HEK293 (cell line): ENCODE data around the gene PFN3.

ENCODE experiments used
- CTCF ChIA-PET: fragments of 350-600 bp; formaldehyde crosslinking; extraction: SDS; loops from one replicate; lab custom pipeline; 2021; ENCODE audit warnings: antibody characterized with exemption; lab: Yijun Ruan, JAX
- POLR2A ChIA-PET: fragments of 300-600 bp; formaldehyde crosslinking; extraction: SDS; loops from one replicate; lab custom pipeline; 2020; ENCODE audit warnings: antibody characterized with exemption, inconsistent platforms; lab: Yijun Ruan, JAX
- H3K27ac ChIP-seq: fragments of 200-500 bp; sonication (Bioruptor generic); 2 replicates; pipeline ENCODE4 v1.5.1; 2014; ENCODE audit warnings: low read depth, low read length, control low read depth, inconsistent platforms; ENCODE audit errors: extremely low read depth
- H3K36me3 ChIP-seq, 2 experiments: fragments of 200-500 bp in 1 of 2; sonication (Bioruptor generic) in 1 of 2; 1 replicate in 1 of 2; 2 replicates in 1 of 2; pipeline ENCODE4 v1.5.1; 2014 to 2017; ENCODE audit warnings: inconsistent platforms in 2 of 2, low read length in 2 of 2; ENCODE audit not compliant: control insufficient read depth in 2 of 2, insufficient read depth in 1 of 2
- H3K4me1 ChIP-seq: fragments of 200-500 bp; sonication (Bioruptor generic); 2 replicates; pipeline ENCODE4 v1.5.1; 2014; ENCODE audit warnings: mild to moderate bottlenecking, low read length, inconsistent platforms; ENCODE audit not compliant: control insufficient read depth, insufficient read depth
- H3K4me3 ChIP-seq: 2 replicates; pipeline ENCODE4 v1.5.1; 2011; ENCODE audit warnings: low read depth, mild to moderate bottlenecking, control low read depth, low read length, moderate library complexity
- H3K9me3 ChIP-seq: fragments of 200-500 bp; sonication (Bioruptor generic); 2 replicates; pipeline ENCODE4 v1.5.1; 2014; ENCODE audit warnings: low read depth, low read length, inconsistent platforms; ENCODE audit not compliant: control insufficient read depth, insufficient read depth
- KLF16 ChIP-seq: fragments of 450-650 bp; formaldehyde crosslinking; IDR thresholded peaks from 2 replicates; pipeline ENCODE4 v1.5.1; 2017; ENCODE audit warnings: missing biosample characterization, missing genetic modification characterization
- REST ChIP-seq: fragments of 450-650 bp; formaldehyde crosslinking; IDR thresholded peaks from 2 replicates; pipeline ENCODE4 v1.5.1; 2016; ENCODE audit warnings: missing biosample characterization, missing genetic modification characterization
- SCRT1 ChIP-seq: fragments of 450-650 bp; formaldehyde crosslinking; IDR thresholded peaks from 2 replicates; pipeline ENCODE4 v1.5.1; 2016; ENCODE audit warnings: missing biosample characterization, missing genetic modification characterization, borderline replicate concordance
- ZBTB48 ChIP-seq: fragments of 450-650 bp; formaldehyde crosslinking; IDR thresholded peaks from 2 replicates; pipeline ENCODE4 v1.5.1; 2016; ENCODE audit warnings: missing biosample characterization, missing genetic modification characterization
- ZEB2 ChIP-seq: fragments of 450-650 bp; formaldehyde crosslinking; IDR thresholded peaks from 2 replicates; pipeline ENCODE4 v1.5.1; 2016; ENCODE audit warnings: missing biosample characterization, missing genetic modification characterization
- ZNF114 ChIP-seq: fragments of 450-650 bp; formaldehyde crosslinking; IDR thresholded peaks from 2 replicates; pipeline ENCODE4 v1.5.0; 2017; ENCODE audit warnings: missing biosample characterization, missing genetic modification characterization
- ZNF202 ChIP-seq: fragments of 450-650 bp; formaldehyde crosslinking; IDR thresholded peaks from 2 replicates; pipeline ENCODE4 v1.5.1; 2016; ENCODE audit warnings: missing biosample characterization, missing genetic modification characterization, borderline replicate concordance
- ZNF223 ChIP-seq: fragments of 450-650 bp; formaldehyde crosslinking; IDR thresholded peaks from 2 replicates; pipeline ENCODE4 v1.5.1; 2016; ENCODE audit warnings: missing biosample characterization, missing genetic modification characterization
- ZNF239 ChIP-seq: fragments of 450-650 bp; formaldehyde crosslinking; IDR thresholded peaks from 2 replicates; pipeline ENCODE4 v1.5.1; 2016; ENCODE audit warnings: missing biosample characterization, missing genetic modification characterization
- ZNF311 ChIP-seq: fragments of 450-650 bp; formaldehyde crosslinking; IDR thresholded peaks from 2 replicates; pipeline ENCODE4 v1.5.1; 2017; ENCODE audit warnings: missing biosample characterization, missing genetic modification characterization, borderline replicate concordance
- ZNF350 ChIP-seq: fragments of 450-650 bp; formaldehyde crosslinking; IDR thresholded peaks from 2 replicates; pipeline ENCODE4 v1.5.0; 2017; ENCODE audit warnings: missing biosample characterization, mild to moderate bottlenecking, missing genetic modification characterization
- ZNF354C ChIP-seq: fragments of 450-650 bp; formaldehyde crosslinking; IDR thresholded peaks from 2 replicates; pipeline ENCODE4 v1.5.1; 2016; ENCODE audit warnings: missing biosample characterization, missing genetic modification characterization, low read depth, borderline replicate concordance
- ZNF510 ChIP-seq: fragments of 450-650 bp; formaldehyde crosslinking; IDR thresholded peaks from 2 replicates; pipeline ENCODE4 v1.5.1; 2018; ENCODE audit warnings: mild to moderate bottlenecking, missing genetic modification characterization, missing biosample characterization; ENCODE audit not compliant: insufficient replicate concordance
- TF ChIP-seq, protein P1 (sequence below): fragments of 450-650 bp; formaldehyde crosslinking; IDR thresholded peaks from 2 replicates; pipeline ENCODE4 v1.5.1; 2016; ENCODE audit warnings: missing biosample characterization, missing genetic modification characterization
- TF ChIP-seq, protein P2 (sequence below): fragments of 450-650 bp; formaldehyde crosslinking; IDR thresholded peaks from 2 replicates; pipeline ENCODE4 v1.5.1; 2016; ENCODE audit warnings: missing biosample characterization, missing genetic modification characterization, borderline replicate concordance
- TF ChIP-seq, protein P3 (sequence below): fragments of 450-650 bp; formaldehyde crosslinking; IDR thresholded peaks from 2 replicates; pipeline ENCODE4 v1.5.1; 2016; ENCODE audit warnings: missing biosample characterization, missing genetic modification characterization
- TF ChIP-seq, protein P4 (sequence below): fragments of 450-650 bp; formaldehyde crosslinking; conservative IDR thresholded peaks from 2 replicates; pipeline ENCODE4 v1.5.1; 2016; ENCODE audit warnings: low read depth, missing biosample characterization, missing genetic modification characterization

PFN3 gene

GRCh38 chr5:177355868-177356168, 44.6 kb downstream of the PFN3 start:
- ChIA-PET POLR2A (no interaction called here), CTCF (interaction anchor here (0.7 to 1.5 kb wide), 6 partner anchors 13 to 54 kb away, joined by 3 to 5 read pairs (median 3); no protein-coding TSS in a partner anchor)
- H3K4me3 ChIP-seq, result no peak overlapping the region
- no peaks in the 10 kb centered on the region for H3K9me3 ChIP-seq
- no peak overlapping the region for H3K27ac ChIP-seq
- no peaks in the 10 kb centered on the region for H3K36me3 ChIP-seq
- TF ChIP-seq, protein P1, sequence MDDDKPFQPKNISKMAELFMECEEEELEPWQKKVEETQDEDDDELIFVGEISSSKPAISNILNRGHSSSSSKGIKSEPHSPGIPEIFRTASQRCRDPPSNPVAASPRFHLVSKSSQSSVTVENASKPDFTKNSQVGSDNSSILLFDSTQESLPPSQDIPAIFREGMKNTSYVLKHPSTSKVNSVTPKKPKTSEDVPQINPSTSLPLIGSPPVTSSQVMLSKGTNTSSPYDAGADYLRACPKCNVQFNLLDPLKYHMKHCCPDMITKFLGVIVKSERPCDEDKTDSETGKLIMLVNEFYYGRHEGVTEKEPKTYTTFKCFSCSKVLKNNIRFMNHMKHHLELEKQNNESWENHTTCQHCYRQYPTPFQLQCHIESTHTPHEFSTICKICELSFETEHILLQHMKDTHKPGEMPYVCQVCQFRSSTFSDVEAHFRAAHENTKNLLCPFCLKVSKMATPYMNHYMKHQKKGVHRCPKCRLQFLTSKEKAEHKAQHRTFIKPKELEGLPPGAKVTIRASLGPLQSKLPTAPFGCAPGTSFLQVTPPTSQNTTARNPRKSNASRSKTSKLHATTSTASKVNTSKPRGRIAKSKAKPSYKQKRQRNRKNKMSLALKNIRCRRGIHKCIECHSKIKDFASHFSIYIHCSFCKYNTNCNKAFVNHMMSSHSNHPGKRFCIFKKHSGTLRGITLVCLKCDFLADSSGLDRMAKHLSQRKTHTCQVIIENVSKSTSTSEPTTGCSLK (tag by site-specific recombination), result no peak
- TF ChIP-seq, protein P2, sequence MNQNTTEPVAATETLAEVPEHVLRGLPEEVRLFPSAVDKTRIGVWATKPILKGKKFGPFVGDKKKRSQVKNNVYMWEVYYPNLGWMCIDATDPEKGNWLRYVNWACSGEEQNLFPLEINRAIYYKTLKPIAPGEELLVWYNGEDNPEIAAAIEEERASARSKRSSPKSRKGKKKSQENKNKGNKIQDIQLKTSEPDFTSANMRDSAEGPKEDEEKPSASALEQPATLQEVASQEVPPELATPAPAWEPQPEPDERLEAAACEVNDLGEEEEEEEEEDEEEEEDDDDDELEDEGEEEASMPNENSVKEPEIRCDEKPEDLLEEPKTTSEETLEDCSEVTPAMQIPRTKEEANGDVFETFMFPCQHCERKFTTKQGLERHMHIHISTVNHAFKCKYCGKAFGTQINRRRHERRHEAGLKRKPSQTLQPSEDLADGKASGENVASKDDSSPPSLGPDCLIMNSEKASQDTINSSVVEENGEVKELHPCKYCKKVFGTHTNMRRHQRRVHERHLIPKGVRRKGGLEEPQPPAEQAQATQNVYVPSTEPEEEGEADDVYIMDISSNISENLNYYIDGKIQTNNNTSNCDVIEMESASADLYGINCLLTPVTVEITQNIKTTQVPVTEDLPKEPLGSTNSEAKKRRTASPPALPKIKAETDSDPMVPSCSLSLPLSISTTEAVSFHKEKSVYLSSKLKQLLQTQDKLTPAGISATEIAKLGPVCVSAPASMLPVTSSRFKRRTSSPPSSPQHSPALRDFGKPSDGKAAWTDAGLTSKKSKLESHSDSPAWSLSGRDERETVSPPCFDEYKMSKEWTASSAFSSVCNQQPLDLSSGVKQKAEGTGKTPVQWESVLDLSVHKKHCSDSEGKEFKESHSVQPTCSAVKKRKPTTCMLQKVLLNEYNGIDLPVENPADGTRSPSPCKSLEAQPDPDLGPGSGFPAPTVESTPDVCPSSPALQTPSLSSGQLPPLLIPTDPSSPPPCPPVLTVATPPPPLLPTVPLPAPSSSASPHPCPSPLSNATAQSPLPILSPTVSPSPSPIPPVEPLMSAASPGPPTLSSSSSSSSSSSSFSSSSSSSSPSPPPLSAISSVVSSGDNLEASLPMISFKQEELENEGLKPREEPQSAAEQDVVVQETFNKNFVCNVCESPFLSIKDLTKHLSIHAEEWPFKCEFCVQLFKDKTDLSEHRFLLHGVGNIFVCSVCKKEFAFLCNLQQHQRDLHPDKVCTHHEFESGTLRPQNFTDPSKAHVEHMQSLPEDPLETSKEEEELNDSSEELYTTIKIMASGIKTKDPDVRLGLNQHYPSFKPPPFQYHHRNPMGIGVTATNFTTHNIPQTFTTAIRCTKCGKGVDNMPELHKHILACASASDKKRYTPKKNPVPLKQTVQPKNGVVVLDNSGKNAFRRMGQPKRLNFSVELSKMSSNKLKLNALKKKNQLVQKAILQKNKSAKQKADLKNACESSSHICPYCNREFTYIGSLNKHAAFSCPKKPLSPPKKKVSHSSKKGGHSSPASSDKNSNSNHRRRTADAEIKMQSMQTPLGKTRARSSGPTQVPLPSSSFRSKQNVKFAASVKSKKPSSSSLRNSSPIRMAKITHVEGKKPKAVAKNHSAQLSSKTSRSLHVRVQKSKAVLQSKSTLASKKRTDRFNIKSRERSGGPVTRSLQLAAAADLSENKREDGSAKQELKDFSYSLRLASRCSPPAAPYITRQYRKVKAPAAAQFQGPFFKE, result no peak
- TF ChIP-seq ZNF510 (tag by site-specific recombination) (no peak), ZNF202 (no peak), ZBTB48 (no peak), ZNF311 (tag by site-specific recombination) (no peak), ZNF239 (no peak), ZNF223 (no peak), ZNF354C (tag by site-specific recombination) (no peak), ZNF114 (tag by site-specific recombination) (no peak), KLF16 (tag by site-specific recombination) (no peak), ZEB2 (no peak), REST (no peak), ZNF350 (tag by site-specific recombination) (no peak), SCRT1 (tag by site-specific recombination) (no peak)
- TF ChIP-seq, protein P3, sequence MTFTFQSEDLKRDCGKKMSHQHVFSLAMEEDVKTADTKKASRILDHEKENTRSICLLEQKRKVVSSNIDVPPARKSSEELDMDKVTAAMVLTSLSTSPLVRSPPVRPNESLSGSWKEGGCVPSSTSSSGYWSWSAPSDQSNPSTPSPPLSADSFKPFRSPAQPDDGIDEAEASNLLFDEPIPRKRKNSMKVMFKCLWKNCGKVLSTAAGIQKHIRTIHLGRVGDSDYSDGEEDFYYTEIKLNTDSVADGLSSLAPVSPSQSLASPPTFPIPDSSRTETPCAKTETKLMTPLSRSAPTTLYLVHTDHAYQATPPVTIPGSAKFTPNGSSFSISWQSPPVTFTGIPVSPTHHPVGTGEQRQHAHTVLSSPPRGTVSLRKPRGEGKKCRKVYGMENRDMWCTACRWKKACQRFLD (tag by site-specific recombination), result no peak
- TF ChIP-seq, protein P4, sequence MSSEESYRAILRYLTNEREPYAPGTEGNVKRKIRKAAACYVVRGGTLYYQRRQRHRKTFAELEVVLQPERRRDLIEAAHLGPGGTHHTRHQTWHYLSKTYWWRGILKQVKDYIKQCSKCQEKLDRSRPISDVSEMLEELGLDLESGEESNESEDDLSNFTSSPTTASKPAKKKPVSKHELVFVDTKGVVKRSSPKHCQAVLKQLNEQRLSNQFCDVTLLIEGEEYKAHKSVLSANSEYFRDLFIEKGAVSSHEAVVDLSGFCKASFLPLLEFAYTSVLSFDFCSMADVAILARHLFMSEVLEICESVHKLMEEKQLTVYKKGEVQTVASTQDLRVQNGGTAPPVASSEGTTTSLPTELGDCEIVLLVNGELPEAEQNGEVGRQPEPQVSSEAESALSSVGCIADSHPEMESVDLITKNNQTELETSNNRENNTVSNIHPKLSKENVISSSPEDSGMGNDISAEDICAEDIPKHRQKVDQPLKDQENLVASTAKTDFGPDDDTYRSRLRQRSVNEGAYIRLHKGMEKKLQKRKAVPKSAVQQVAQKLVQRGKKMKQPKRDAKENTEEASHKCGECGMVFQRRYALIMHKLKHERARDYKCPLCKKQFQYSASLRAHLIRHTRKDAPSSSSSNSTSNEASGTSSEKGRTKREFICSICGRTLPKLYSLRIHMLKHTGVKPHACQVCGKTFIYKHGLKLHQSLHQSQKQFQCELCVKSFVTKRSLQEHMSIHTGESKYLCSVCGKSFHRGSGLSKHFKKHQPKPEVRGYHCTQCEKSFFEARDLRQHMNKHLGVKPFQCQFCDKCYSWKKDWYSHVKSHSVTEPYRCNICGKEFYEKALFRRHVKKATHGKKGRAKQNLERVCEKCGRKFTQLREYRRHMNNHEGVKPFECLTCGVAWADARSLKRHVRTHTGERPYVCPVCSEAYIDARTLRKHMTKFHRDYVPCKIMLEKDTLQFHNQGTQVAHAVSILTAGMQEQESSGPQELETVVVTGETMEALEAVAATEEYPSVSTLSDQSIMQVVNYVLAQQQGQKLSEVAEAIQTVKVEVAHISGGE, result no peak
- no peaks in the 10 kb centered on the region for H3K4me1 ChIP-seq
